HG03139 (cell line): ENCODE measurements around the gene CDK17.

Source experiments
- ATAC-seq: cut with Tn5 transposase; IDR thresholded peaks from one replicate; pipeline ENCODE4 v1.9.1; 2021; ENCODE audit not compliant: unreplicated experiment

Gene CDK17

GRCh38 chr12:96241846-96242256 is 158.4 kb downstream of the CDK17 start:
- no peak for ATAC-seq

- no peak for ATAC-seq
Observed at GRCh38 chr12:96241431-96241830, 158.8 kb downstream of the CDK17 start.

- no peak for ATAC-seq
Observed at GRCh38 chr12:96240656-96241055, 159.6 kb downstream of the CDK17 start.

- ATAC-seq: no peak
Observed at GRCh38 chr12:96239711-96240635, 160.3 kb downstream of the CDK17 start.

GRCh38 chr12:96238336-96239047 is 161.7 kb downstream of the CDK17 start:
- no peak for ATAC-seq

GRCh38 chr12:96237465-96238077 is 162.7 kb downstream of the CDK17 start:
- ATAC-seq: no peak

- ATAC-seq: no peak
Observed at GRCh38 chr12:96237035-96237434, 163.2 kb downstream of the CDK17 start.

GRCh38 chr12:96236221-96236822 is 163.9 kb downstream of the CDK17 start:
- no peak for ATAC-seq

- no peak for ATAC-seq
Observed at GRCh38 chr12:96235484-96235826, 164.8 kb downstream of the CDK17 start.

- ATAC-seq: no peak
Observed at GRCh38 chr12:96234591-96235483, 165.4 kb downstream of the CDK17 start.

GRCh38 chr12:96233939-96234461 is 166.2 kb downstream of the CDK17 start:
- no peak for ATAC-seq

- ATAC-seq: no peak
Observed at GRCh38 chr12:96233168-96233567, 167.1 kb downstream of the CDK17 start.

GRCh38 chr12:96230646-96231045 is 169.6 kb downstream of the CDK17 start:
- ATAC-seq: no peak

- no peak for ATAC-seq
Observed at GRCh38 chr12:96228566-96229248, 171.5 kb downstream of the CDK17 start.
